Activated CD4-positive, alpha-beta memory T cell treated with anti-CD3 and anti-CD28 coated beads for 36 hours (primary cell): Measurements from ENCODE around the gene CA5B. TPM values are rescaled to one million over a fixed set of nuclear protein-coding genes. Genes with fewer than 3 reads are reported as not detected.
"Not testable (repeated sequence)": the region's sequence is repeated elsewhere in the genome, so short reads cannot be mapped to it uniquely, and the experiment has no call there.

Source experiments
- CTCF ChIA-PET: fragments of 350-600 bp; sonication (Branson Sonifier 250); formaldehyde crosslinking; loops from one replicate; lab custom pipeline; 2021; ENCODE audit warnings: antibody characterized with exemption, inconsistent platforms; lab: Charles Lee
- POLR2A ChIA-PET: fragments of 350-600 bp; sonication (Branson Sonifier 250); formaldehyde crosslinking; loops from one replicate; lab custom pipeline; 2021; ENCODE audit warnings: antibody characterized with exemption; lab: Charles Lee
- DNase-seq: peaks from one replicate; pipeline ENCODE4 v3.0.0-alpha.2; 2020
- H3K27ac Mint-ChIP-seq: one replicate; pipeline ENCODE4 v1.8.0; 2021; ENCODE audit warnings: mixed read lengths
- H3K27me3 Mint-ChIP-seq: one replicate; pipeline ENCODE4 v1.8.0; 2021; ENCODE audit warnings: mixed read lengths
- H3K36me3 Mint-ChIP-seq: one replicate; pipeline ENCODE4 v1.8.0; 2021; ENCODE audit warnings: mixed read lengths
- H3K4me1 Mint-ChIP-seq: one replicate; pipeline ENCODE4 v1.8.0; 2021; ENCODE audit warnings: low read depth, mixed read lengths
- H3K4me3 Mint-ChIP-seq: one replicate; pipeline ENCODE4 v1.8.0; 2021; ENCODE audit warnings: mild to moderate bottlenecking, mixed read lengths
- H3K9me3 Mint-ChIP-seq: one replicate; pipeline ENCODE4 v1.8.0; 2021; ENCODE audit warnings: mixed read lengths
- intact Hi-C: fragments of 100-400 bp; cut with micrococcal nuclease; formaldehyde crosslinking; loops from one replicate; pipeline ENCODE4 v1.15.1; 2023
- total RNA-seq, 2 experiments: library from RNA; stranded (reverse); gene quantifications; one replicate each; pipeline ENCODE4 v1.2.3, GENCODE V29; 2021

Gene CA5B, protein sequence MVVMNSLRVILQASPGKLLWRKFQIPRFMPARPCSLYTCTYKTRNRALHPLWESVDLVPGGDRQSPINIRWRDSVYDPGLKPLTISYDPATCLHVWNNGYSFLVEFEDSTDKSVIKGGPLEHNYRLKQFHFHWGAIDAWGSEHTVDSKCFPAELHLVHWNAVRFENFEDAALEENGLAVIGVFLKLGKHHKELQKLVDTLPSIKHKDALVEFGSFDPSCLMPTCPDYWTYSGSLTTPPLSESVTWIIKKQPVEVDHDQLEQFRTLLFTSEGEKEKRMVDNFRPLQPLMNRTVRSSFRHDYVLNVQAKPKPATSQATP
- total RNA-seq = 10 to 100 TPM; 13.1 to 15.5 TPM

DNA sequence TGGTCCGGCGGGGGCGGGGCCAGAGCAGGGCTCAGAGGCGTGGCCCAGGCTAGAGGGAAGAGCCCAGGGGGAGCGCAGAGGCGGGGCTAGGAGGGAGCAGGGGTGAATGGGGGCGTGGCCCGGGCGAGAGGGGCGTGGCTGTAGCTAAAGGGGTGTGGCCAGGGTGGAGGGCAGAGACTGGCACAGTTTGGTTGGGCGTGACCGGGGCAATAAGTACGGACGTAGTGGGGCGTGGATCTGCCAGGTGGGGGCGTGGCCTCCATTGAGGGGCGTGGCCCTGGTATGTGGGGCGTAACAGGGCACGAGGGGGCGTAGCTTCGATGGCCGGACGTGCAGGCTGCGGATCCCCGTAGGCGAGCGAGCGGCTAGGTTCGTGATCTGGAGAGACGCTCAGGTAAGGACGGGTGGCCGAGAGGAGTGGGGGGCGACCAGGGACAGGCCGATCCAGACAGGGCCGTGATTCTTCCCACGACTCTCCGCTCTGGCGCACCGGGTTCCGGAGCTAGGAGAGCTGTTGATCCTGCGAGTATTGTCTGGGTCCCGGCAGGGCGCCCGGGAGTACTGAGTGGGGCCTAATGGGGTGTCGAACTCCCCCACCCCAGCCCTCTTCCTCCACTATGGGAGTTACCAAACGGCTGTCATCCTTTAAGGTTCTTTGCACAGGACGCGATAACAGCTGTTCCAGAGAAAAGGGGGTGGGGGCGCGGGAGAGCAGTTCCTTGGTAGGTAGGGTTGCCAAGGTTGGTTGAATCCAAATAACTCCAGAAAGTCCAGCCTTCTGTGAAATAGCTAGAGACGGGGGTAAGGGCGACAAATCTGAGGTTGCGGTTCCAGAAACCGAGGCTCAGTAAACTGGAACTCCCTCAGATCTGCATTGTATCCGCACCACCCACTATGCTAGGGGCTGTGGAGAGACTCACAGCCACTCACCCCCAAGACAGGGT is at the start of gene CA5B:
TSS of gene CA5B (plus strand) at position 312 of the 944 bp plus-strand sequence. CDS start 11,754 bp downstream, outside the sequence.
- intact Hi-C loops = loop anchor here (1.0 to 5.0 kb wide), 5 partner anchors 12 to 401 kb away; partner anchors contain the start of genes PIGA and ZRSR2
- no peaks in the 10 kb centered on the region for H3K27me3 Mint-ChIP-seq
- no peaks in the 10 kb centered on the region for H3K9me3 Mint-ChIP-seq
- H3K4me3 Mint-ChIP-seq = peak within 1 kb of the TSS; percentile 87
- peaks cover 10% of the 10 kb centered on the region for H3K36me3 Mint-ChIP-seq
- ChIA-PET POLR2A (interaction anchor here (0.8 to 1.7 kb wide), 5 partner anchors 12 to 404 kb away, joined by 3 to 10 read pairs (median 4); partner anchors contain the start of genes AP1S2 and ZRSR2), CTCF (interaction anchor here (0.6 to 1.5 kb wide), 5 partner anchors 16 to 116 kb away, joined by 3 to 6 read pairs (median 4); partner anchors contain the start of gene AP1S2)
- H3K27ac Mint-ChIP-seq = peak within 1 kb of the TSS; percentile 80
- DNase-seq = peak; percentile 97
- H3K4me1 Mint-ChIP-seq = peaks cover 38% of the 10 kb centered on the region

DNA sequence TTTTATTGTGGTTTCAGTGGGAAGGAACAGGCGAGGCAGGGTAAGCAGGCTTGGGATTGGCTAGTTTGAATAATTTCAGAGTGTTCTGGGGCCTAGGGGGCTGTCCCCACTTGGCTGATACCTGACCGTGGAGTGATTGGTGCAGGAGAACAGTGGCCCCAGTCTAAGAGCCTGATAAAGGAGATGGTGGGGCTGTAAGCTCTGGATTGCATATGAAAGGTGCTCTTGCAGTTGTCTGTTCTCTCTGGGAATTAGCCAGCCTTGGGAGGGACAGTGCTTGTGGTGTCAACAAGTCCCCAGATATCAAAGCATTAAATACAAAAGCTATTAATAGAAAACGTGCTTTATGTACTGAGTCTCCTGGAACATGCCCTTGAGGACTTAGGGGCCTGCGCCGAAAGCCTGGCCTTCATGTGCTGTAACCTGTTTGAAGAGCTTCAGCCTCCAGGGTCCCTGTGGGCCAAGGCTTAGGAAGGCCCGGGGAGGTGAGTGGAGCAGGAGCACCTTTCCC is 43.1 kb upstream of the CA5B start:
- intact Hi-C loops = no loop called here
- Mint-ChIP-seq H3K4me3 (no peak overlapping the region), H3K4me1 (peaks cover 6% of the 10 kb centered on the region), H3K27ac (no peak overlapping the region), H3K27me3 (no peaks in the 10 kb centered on the region), H3K36me3 (peaks cover 12% of the 10 kb centered on the region), H3K9me3 (no peaks in the 10 kb centered on the region)
- no peak for DNase-seq
- ChIA-PET CTCF (no interaction called here), POLR2A (no interaction called here)

GRCh38 chrX:15696516-15696915 is 41.6 kb upstream of the CA5B start:
- H3K27ac Mint-ChIP-seq = no peak overlapping the region
- intact Hi-C loops = no loop called here
- H3K4me3 Mint-ChIP-seq = no peak overlapping the region
- peaks cover 4% of the 10 kb centered on the region for H3K4me1 Mint-ChIP-seq
- no peak for DNase-seq
- no peaks in the 10 kb centered on the region for H3K9me3 Mint-ChIP-seq
- peaks cover 9% of the 10 kb centered on the region for H3K36me3 Mint-ChIP-seq
- POLR2A ChIA-PET = no interaction called here
- no peaks in the 10 kb centered on the region for H3K27me3 Mint-ChIP-seq
- CTCF ChIA-PET = no interaction called here

- CTCF ChIA-PET = no interaction called here
- DNase-seq = no peak
- Mint-ChIP-seq H3K4me3 (no peak overlapping the region), H3K36me3 (peaks cover 1% of the 10 kb centered on the region), H3K4me1 (no peaks in the 10 kb centered on the region), H3K9me3 (no peaks in the 10 kb centered on the region), H3K27me3 (no peaks in the 10 kb centered on the region), H3K27ac (no peak overlapping the region)
- intact Hi-C loops = no loop called here
- POLR2A ChIA-PET = no interaction called here
Measured at GRCh38 chrX:15702488-15703371, 35.3 kb upstream of the CA5B start.

GRCh38 chrX:15703809-15704208 is 34.3 kb upstream of the CA5B start:
- CTCF ChIA-PET = not testable (repeated sequence)

DNA sequence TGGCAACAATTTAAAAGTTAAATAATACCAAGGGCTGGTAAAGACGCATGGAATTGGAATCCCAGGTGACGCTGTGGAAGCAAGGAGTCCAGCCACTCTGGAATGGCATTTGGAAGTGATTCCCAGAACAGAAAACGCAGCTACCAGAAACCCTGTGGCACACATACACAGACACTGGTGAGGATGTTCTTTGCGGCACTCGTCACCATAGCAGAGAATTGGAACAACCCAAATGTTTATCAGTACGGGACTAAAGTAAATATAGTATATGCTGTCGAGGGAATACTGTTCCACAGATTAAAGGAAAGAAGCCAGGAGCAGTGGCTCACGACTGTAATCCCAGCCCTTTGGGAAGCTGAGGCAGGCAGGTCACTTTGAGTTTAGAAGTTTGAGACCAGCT is 33.8 kb upstream of the CA5B start:
- H3K27me3 Mint-ChIP-seq, DNase-seq, H3K4me1 Mint-ChIP-seq, H3K4me3 Mint-ChIP-seq, intact Hi-C loops, H3K27ac Mint-ChIP-seq, H3K36me3 Mint-ChIP-seq, H3K9me3 Mint-ChIP-seq, POLR2A ChIA-PET, CTCF ChIA-PET: not testable (repeated sequence)

More at GRCh38 chrX:15703809-15704208, 34.3 kb upstream of the CA5B start:
- H3K27me3 Mint-ChIP-seq, H3K9me3 Mint-ChIP-seq, DNase-seq, H3K4me1 Mint-ChIP-seq, H3K27ac Mint-ChIP-seq, H3K4me3 Mint-ChIP-seq, intact Hi-C loops, H3K36me3 Mint-ChIP-seq, POLR2A ChIA-PET: not testable (repeated sequence)

GRCh38 chrX:15714529-15714928 is 23.5 kb upstream of the CA5B start:
- no peaks in the 10 kb centered on the region for H3K9me3 Mint-ChIP-seq
- ChIA-PET POLR2A (no interaction called here), CTCF (no interaction called here)
- H3K27ac Mint-ChIP-seq = no peak overlapping the region
- H3K27me3 Mint-ChIP-seq = no peaks in the 10 kb centered on the region
- H3K4me3 Mint-ChIP-seq = no peak overlapping the region
- H3K4me1 Mint-ChIP-seq = peaks cover 3% of the 10 kb centered on the region
- no peaks in the 10 kb centered on the region for H3K36me3 Mint-ChIP-seq
- no peak for DNase-seq
- intact Hi-C loops = no loop called here

GRCh38 chrX:15718283-15718970 is 19.6 kb upstream of the CA5B start:
- DNase-seq = no peak

DNA sequence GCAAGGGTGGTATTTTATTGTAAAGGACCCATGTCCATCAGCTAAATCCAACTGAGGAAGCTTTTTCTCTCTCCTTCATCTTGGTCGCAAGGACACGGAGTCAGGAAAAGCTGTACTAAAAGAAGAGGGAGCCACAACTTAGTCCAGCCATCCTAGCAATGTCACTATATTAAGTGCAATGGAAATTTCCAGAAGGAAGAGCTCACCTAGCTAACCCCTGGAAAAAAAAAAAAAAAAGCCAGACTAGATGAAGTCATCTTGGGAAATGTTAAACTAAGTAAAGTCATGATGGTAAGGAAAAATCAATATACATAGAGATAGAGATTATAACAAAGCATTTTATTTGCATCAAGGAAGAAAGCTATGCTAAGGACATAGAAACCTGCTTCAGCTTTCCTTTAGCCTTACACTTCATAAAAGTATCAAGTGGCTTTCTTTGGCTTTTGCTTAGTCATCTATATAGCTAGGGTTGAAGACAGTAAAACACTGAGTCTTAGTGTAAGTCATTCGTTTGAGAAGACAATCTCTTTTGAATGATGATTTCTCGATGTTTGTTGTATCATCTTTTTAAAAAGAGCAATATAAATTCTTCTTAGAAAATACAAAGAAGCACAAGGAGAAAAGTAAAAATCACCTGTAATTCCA is 18.6 kb upstream of the CA5B start:
- intact Hi-C loops = no loop called here
- Mint-ChIP-seq H3K4me1 (peaks cover 6% of the 10 kb centered on the region), H3K27me3 (no peaks in the 10 kb centered on the region), H3K27ac (no peak overlapping the region), H3K4me3 (no peak overlapping the region), H3K9me3 (no peaks in the 10 kb centered on the region), H3K36me3 (no peaks in the 10 kb centered on the region)
- ChIA-PET POLR2A (no interaction called here), CTCF (no interaction called here)
- no peak for DNase-seq

More at GRCh38 chrX:15718283-15718970, 19.6 kb upstream of the CA5B start:
- intact Hi-C loops = no loop called here
- H3K4me3 Mint-ChIP-seq = no peak overlapping the region
- no peaks in the 10 kb centered on the region for H3K9me3 Mint-ChIP-seq
- ChIA-PET CTCF (no interaction called here), POLR2A (no interaction called here)
- no peak overlapping the region for H3K27ac Mint-ChIP-seq
- H3K36me3 Mint-ChIP-seq = no peaks in the 10 kb centered on the region
- peaks cover 3% of the 10 kb centered on the region for H3K4me1 Mint-ChIP-seq
- H3K27me3 Mint-ChIP-seq = no peaks in the 10 kb centered on the region

DNA sequence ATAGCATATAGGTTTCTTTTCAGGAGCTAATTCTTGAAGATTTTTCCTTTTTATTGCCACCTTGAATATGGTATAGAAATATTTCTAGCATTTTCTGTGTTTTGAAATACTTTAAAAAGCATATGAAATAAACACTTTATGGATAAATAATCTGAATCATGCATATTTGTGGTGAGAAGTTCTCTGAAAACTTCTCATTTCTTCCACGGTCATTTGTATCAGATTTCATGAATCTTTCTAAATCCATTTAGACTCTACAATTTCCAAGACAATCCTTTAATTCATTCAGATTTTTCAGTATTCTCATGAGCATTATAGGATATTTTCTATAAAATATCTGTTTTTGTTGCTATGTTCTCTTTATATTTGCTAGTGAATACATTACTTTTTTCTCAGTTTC is 16.2 kb upstream of the CA5B start:
- ChIA-PET POLR2A (no interaction called here), CTCF (no interaction called here)
- Mint-ChIP-seq H3K9me3 (no peaks in the 10 kb centered on the region), H3K4me3 (no peak overlapping the region), H3K36me3 (no peaks in the 10 kb centered on the region), H3K4me1 (peaks cover 6% of the 10 kb centered on the region), H3K27ac (no peak overlapping the region), H3K27me3 (no peaks in the 10 kb centered on the region)
- intact Hi-C loops = no loop called here
- DNase-seq = no peak
